ENCODE measurements around the gene TRIM44.
"Not testable (repeated sequence)": the region's sequence is repeated elsewhere in the genome, so short reads cannot be mapped to it uniquely, and the experiment has no call there.

Gene TRIM44

GRCh38 chr11:35857922-35858321 lies 195.3 kb downstream of the TRIM44 start:
- TF ChIP-seq CTCF (IDR thresholded peaks at IDR 0.05; ENCODE audit: low read length) (no peak), EZH2 (IDR thresholded peaks at IDR 0.05; ENCODE audit: borderline replicate concordance, low read length) (no peak)
- Histone ChIP-seq H3K36me3 (ENCODE audit: insufficient read depth, low read length) (no peaks in the 10 kb centered on the region), H3F3A (ENCODE audit: insufficient read depth, low read length) (no peaks in the 10 kb centered on the region), H3K4me3 (ENCODE audit: low read depth, low read length, poor library complexity, severe bottlenecking) (no peak overlapping the region), H2AFZ (ENCODE audit: low read length) (no peak overlapping the region), H3K9ac (ENCODE audit: low read length) (no peak overlapping the region), H4K20me1 (ENCODE audit: insufficient read depth, low read length) (no peaks in the 10 kb centered on the region), H3K4me2 (ENCODE audit: low read length) (no peak overlapping the region), H3K27me3 (ENCODE audit: insufficient read depth, low read length) (no peaks in the 10 kb centered on the region), H3K9me2 (ENCODE audit: low read depth, low read length) (no peaks in the 10 kb centered on the region), H3K27ac (ENCODE audit: low read depth, low read length, poor library complexity, severe bottlenecking) (no peak overlapping the region), H3K9me3 (ENCODE audit: low read length) (no peaks in the 10 kb centered on the region), H3K4me1 (ENCODE audit: insufficient read depth, low read length, severe bottlenecking) (no peaks in the 10 kb centered on the region), H3K79me2 (ENCODE audit: insufficient read depth, low read length) (no peaks in the 10 kb centered on the region)

- no peak overlapping the region for H3K4me2 ChIP-seq (ENCODE audit: low read length)
- no peak overlapping the region for H2AFZ ChIP-seq (ENCODE audit: low read length)
- H3K9me3 ChIP-seq (ENCODE audit: low read length) = no peaks in the 10 kb centered on the region
- no peak overlapping the region for H3K27ac ChIP-seq (ENCODE audit: low read depth, low read length, poor library complexity, severe bottlenecking)
- no peaks in the 10 kb centered on the region for H4K20me1 ChIP-seq (ENCODE audit: insufficient read depth, low read length)
- TF ChIP-seq EZH2 (IDR thresholded peaks at IDR 0.05; ENCODE audit: borderline replicate concordance, low read length) (no peak), CTCF (IDR thresholded peaks at IDR 0.05; ENCODE audit: low read length) (no peak)
- no peaks in the 10 kb centered on the region for H3K79me2 ChIP-seq (ENCODE audit: insufficient read depth, low read length)
- no peaks in the 10 kb centered on the region for H3K27me3 ChIP-seq (ENCODE audit: insufficient read depth, low read length)
- no peaks in the 10 kb centered on the region for H3K36me3 ChIP-seq (ENCODE audit: insufficient read depth, low read length)
- no peaks in the 10 kb centered on the region for H3K9me2 ChIP-seq (ENCODE audit: low read depth, low read length)
- H3K4me3 ChIP-seq (ENCODE audit: low read depth, low read length, poor library complexity, severe bottlenecking) = no peak overlapping the region
- H3K9ac ChIP-seq (ENCODE audit: low read length) = no peak overlapping the region
- H3F3A ChIP-seq (ENCODE audit: insufficient read depth, low read length) = no peaks in the 10 kb centered on the region
- H3K4me1 ChIP-seq (ENCODE audit: insufficient read depth, low read length, severe bottlenecking) = no peaks in the 10 kb centered on the region
Measured at GRCh38 chr11:35859301-35859700, 196.7 kb downstream of the TRIM44 start.

GRCh38 chr11:35860194-35860593 lies 197.6 kb downstream of the TRIM44 start:
- not testable (repeated sequence) for H3K36me3 ChIP-seq (ENCODE audit: insufficient read depth, low read length); H3K9me2 ChIP-seq (ENCODE audit: low read depth, low read length); H2AFZ ChIP-seq (ENCODE audit: low read length); H3K4me1 ChIP-seq (ENCODE audit: insufficient read depth, low read length, severe bottlenecking); H3K27me3 ChIP-seq (ENCODE audit: insufficient read depth, low read length); H3K79me2 ChIP-seq (ENCODE audit: insufficient read depth, low read length); H3F3A ChIP-seq (ENCODE audit: insufficient read depth, low read length); H3K9me3 ChIP-seq (ENCODE audit: low read length); H3K27ac ChIP-seq (ENCODE audit: low read depth, low read length, poor library complexity, severe bottlenecking); H3K4me3 ChIP-seq (ENCODE audit: low read depth, low read length, poor library complexity, severe bottlenecking); H3K4me2 ChIP-seq (ENCODE audit: low read length); H4K20me1 ChIP-seq (ENCODE audit: insufficient read depth, low read length); H3K9ac ChIP-seq (ENCODE audit: low read length)

GRCh38 chr11:35861191-35861590 lies 198.6 kb downstream of the TRIM44 start:
- Histone ChIP-seq H3K9ac (ENCODE audit: low read length) (no peak overlapping the region), H3K4me2 (ENCODE audit: low read length) (no peak overlapping the region), H3K9me2 (ENCODE audit: low read depth, low read length) (no peaks in the 10 kb centered on the region), H3K9me3 (ENCODE audit: low read length) (no peaks in the 10 kb centered on the region), H3K27ac (ENCODE audit: low read depth, low read length, poor library complexity, severe bottlenecking) (no peak overlapping the region), H4K20me1 (ENCODE audit: insufficient read depth, low read length) (no peaks in the 10 kb centered on the region), H2AFZ (ENCODE audit: low read length) (no peak overlapping the region), H3K4me3 (ENCODE audit: low read depth, low read length, poor library complexity, severe bottlenecking) (no peak overlapping the region), H3K79me2 (ENCODE audit: insufficient read depth, low read length) (no peaks in the 10 kb centered on the region), H3K27me3 (ENCODE audit: insufficient read depth, low read length) (no peaks in the 10 kb centered on the region), H3K4me1 (ENCODE audit: insufficient read depth, low read length, severe bottlenecking) (no peaks in the 10 kb centered on the region), H3K36me3 (ENCODE audit: insufficient read depth, low read length) (no peaks in the 10 kb centered on the region), H3F3A (ENCODE audit: insufficient read depth, low read length) (no peaks in the 10 kb centered on the region)
- TF ChIP-seq CTCF (IDR thresholded peaks at IDR 0.05; ENCODE audit: low read length) = no peak
- no peak for TF ChIP-seq EZH2 (IDR thresholded peaks at IDR 0.05; ENCODE audit: borderline replicate concordance, low read length)

Data from OCI-LY1 (cell line).